Neuronal stem cell (in vitro differentiated cells): Measurements from ENCODE around the gene CCDC201.

Experiments used
- DNase-seq: peaks from one replicate; pipeline ENCODE4 v3.0.0-alpha.2; 2013; ENCODE audit warnings: low spot score
- H2AFZ ChIP-seq: one replicate; pipeline ENCODE4 v1.6.1; 2013; ENCODE audit warnings: mild to moderate bottlenecking, low read length, inconsistent platforms
- H2AK5ac ChIP-seq: 2 replicates; pipeline ENCODE4 v1.6.1; 2013; ENCODE audit warnings: low read depth, mild to moderate bottlenecking, inconsistent platforms, low read length, moderate library complexity, mixed read lengths
- H2BK120ac ChIP-seq: 2 replicates; pipeline ENCODE4 v1.6.1; 2013; ENCODE audit warnings: low read depth, mild to moderate bottlenecking, inconsistent platforms, low read length, moderate library complexity, mixed read lengths
- H2BK12ac ChIP-seq: one replicate; pipeline ENCODE4 v1.6.1; 2013; ENCODE audit warnings: low read length, inconsistent platforms
- H2BK15ac ChIP-seq: 2 replicates; pipeline ENCODE4 v1.6.1; 2013; ENCODE audit warnings: mild to moderate bottlenecking, low read length, inconsistent platforms, mixed read lengths
- H2BK5ac ChIP-seq: one replicate; pipeline ENCODE4 v1.6.1; 2013; ENCODE audit warnings: inconsistent platforms, mild to moderate bottlenecking, low read length, moderate library complexity
- H3K14ac ChIP-seq: one replicate; pipeline ENCODE4 v1.6.1; 2013; ENCODE audit warnings: low read length, inconsistent platforms
- H3K18ac ChIP-seq: 2 replicates; pipeline ENCODE4 v1.6.1; 2013; ENCODE audit warnings: low read length, inconsistent platforms
- H3K23ac ChIP-seq: 2 replicates; pipeline ENCODE4 v1.6.1; 2013; ENCODE audit warnings: low read depth, mild to moderate bottlenecking, mixed read lengths, low read length, inconsistent platforms; ENCODE audit not compliant: poor library complexity
- H3K27ac ChIP-seq: replicated peaks from 3 replicates; pipeline ENCODE4 v1.5.1; 2013; ENCODE audit warnings: low read length, inconsistent platforms
- H3K27me3 ChIP-seq, 3 experiments: 2 replicates each; pipeline ENCODE4 v1.6.1; 2013; ENCODE audit warnings: low read length in 3 of 3, mild to moderate bottlenecking in 2 of 3, inconsistent platforms in 1 of 3, low read depth in 1 of 3, mixed read lengths in 1 of 3, moderate library complexity in 1 of 3; ENCODE audit not compliant: control insufficient read depth in 3 of 3, insufficient read depth in 3 of 3
- H3K36me3 ChIP-seq, 2 donors: replicated peaks in 1 of 2; 2 replicates each; pipeline ENCODE4 v1.6.1; 2013; ENCODE audit warnings: low read length in 2 of 2; ENCODE audit not compliant: control insufficient read depth in 2 of 2, insufficient read depth in 2 of 2
- H3K4ac ChIP-seq: 2 replicates; pipeline ENCODE4 v1.6.1; 2013; ENCODE audit warnings: inconsistent platforms, mild to moderate bottlenecking, low read length, moderate library complexity
- H3K4me1 ChIP-seq, 2 donors: 1 replicate in 1 of 2; 2 replicates in 1 of 2; pipeline ENCODE4 v1.6.1; 2013; ENCODE audit warnings: low read length in 2 of 2, low read depth in 1 of 2; ENCODE audit not compliant: control insufficient read depth in 2 of 2, insufficient read depth in 1 of 2
- H3K4me2 ChIP-seq: one replicate; pipeline ENCODE4 v1.6.1; 2013; ENCODE audit warnings: mild to moderate bottlenecking, low read length, inconsistent platforms; ENCODE audit not compliant: insufficient read depth, poor library complexity, severe bottlenecking
- H3K4me3 ChIP-seq, 2 donors: 2 replicates each; pipeline ENCODE4 v1.5.1; 2013; ENCODE audit warnings: low read length in 2 of 2, mild to moderate bottlenecking in 2 of 2, inconsistent platforms in 1 of 2, moderate library complexity in 1 of 2
- H3K79me1 ChIP-seq: one replicate; pipeline ENCODE4 v1.6.1; 2013; ENCODE audit warnings: low read depth, mild to moderate bottlenecking, inconsistent platforms, low read length, moderate library complexity
- H3K9ac ChIP-seq: one replicate; pipeline ENCODE4 v1.6.1; 2013; ENCODE audit warnings: mild to moderate bottlenecking, low read depth, low read length, inconsistent platforms; ENCODE audit not compliant: poor library complexity
- H3K9me3 ChIP-seq, 2 donors: replicated peaks in 1 of 2; 2 replicates each; pipeline versions ENCODE3 to v1.6.1; 2013; ENCODE audit warnings: low read length in 2 of 2, mild to moderate bottlenecking in 2 of 2, inconsistent platforms in 1 of 2, low read depth in 1 of 2, mixed read lengths in 1 of 2, moderate library complexity in 1 of 2; ENCODE audit not compliant: control insufficient read depth in 2 of 2, insufficient read depth in 1 of 2
- H4K8ac ChIP-seq: one replicate; pipeline ENCODE4 v1.6.1; 2013; ENCODE audit warnings: low read depth, mild to moderate bottlenecking, inconsistent platforms, low read length, moderate library complexity
- H4K91ac ChIP-seq: one replicate; pipeline ENCODE4 v1.6.1; 2013; ENCODE audit warnings: low read length, low read depth, mild to moderate bottlenecking, inconsistent platforms; ENCODE audit not compliant: poor library complexity
- WGBS, 2 donors: extraction: QIAGEN DNeasy Blood & Tissue Kit; methylation state at CpG; one replicate each; pipeline ENCODE4 v1.1.7; 2013; ENCODE audit warnings: missing lambda C conversion rate in 2 of 2, mixed read lengths in 1 of 2; ENCODE audit not compliant: insufficient read length in 2 of 2, insufficient replicate concordance in 1 of 2; ENCODE audit errors: extremely low coverage in 2 of 2; 5-methylcytosine and 5-hydroxymethylcytosine counted together

Gene CCDC201

GRCh38 chr7:45891462-45892402 lies 18.9 kb upstream of the CCDC201 start:
- H2AFZ ChIP-seq, result no peak overlapping the region
- no peaks in the 10 kb centered on the region for H3K79me1 ChIP-seq
- H3K4me1 ChIP-seq, result peaks cover 3 to 6% of the 10 kb centered on the region in 2 donors
- H3K9me3 ChIP-seq, result peaks cover 0 to 2% of the 10 kb centered on the region in 2 donors
- H3K4me2 ChIP-seq, result no peak overlapping the region
- no peak overlapping the region for H4K91ac ChIP-seq
- no peak overlapping the region for H2BK120ac ChIP-seq
- H2BK12ac ChIP-seq, result no peak overlapping the region
- no peak overlapping the region for H3K4ac ChIP-seq
- no CpG with 5 or more reads among the region's 10 CpGs for WGBS, 2 donors
- H3K4me3 ChIP-seq, result no peak overlapping the region
- H3K14ac ChIP-seq, result no peak overlapping the region
- no peaks in the 10 kb centered on the region for H3K36me3 ChIP-seq
- no peak overlapping the region for H4K8ac ChIP-seq
- H3K27me3 ChIP-seq, result peaks cover 0 to 68% (median 33%) of the 10 kb centered on the region in 3 experiments
- no peak for DNase-seq
- no peak overlapping the region for H2BK15ac ChIP-seq
- no peak overlapping the region for H3K18ac ChIP-seq
- H3K9ac ChIP-seq, result no peak overlapping the region
- no peak overlapping the region for H3K27ac ChIP-seq
- no peak overlapping the region for H3K23ac ChIP-seq
- H2AK5ac ChIP-seq, result no peak overlapping the region
- H2BK5ac ChIP-seq, result no peak overlapping the region

- no peak overlapping the region for H3K14ac ChIP-seq
- H3K4me3 ChIP-seq, result no peak overlapping the region
- no peak overlapping the region for H3K27ac ChIP-seq
- H3K27me3 ChIP-seq, result peaks cover 0 to 74% (median 33%) of the 10 kb centered on the region in 3 experiments
- peaks cover 0 to 2% of the 10 kb centered on the region in 2 donors for H3K9me3 ChIP-seq
- H3K9ac ChIP-seq, result no peak overlapping the region
- H3K18ac ChIP-seq, result no peak overlapping the region
- H3K23ac ChIP-seq, result no peak overlapping the region
- no peak overlapping the region for H2AFZ ChIP-seq
- no peak overlapping the region for H3K4me2 ChIP-seq
- H2BK15ac ChIP-seq, result no peak overlapping the region
- H3K4ac ChIP-seq, result no peak overlapping the region
- H4K8ac ChIP-seq, result no peak overlapping the region
- H3K4me1 ChIP-seq, result peaks cover 3 to 6% of the 10 kb centered on the region in 2 donors
- no CpG with 5 or more reads among the region's 6 CpGs for WGBS, 2 donors
- H2BK5ac ChIP-seq, result no peak overlapping the region
- no peaks in the 10 kb centered on the region for H3K36me3 ChIP-seq
- no peak overlapping the region for H2BK120ac ChIP-seq
- no peak overlapping the region for H4K91ac ChIP-seq
- peak; percentile 42 for DNase-seq
- no peak overlapping the region for H2BK12ac ChIP-seq
- H2AK5ac ChIP-seq, result no peak overlapping the region
- H3K79me1 ChIP-seq, result no peaks in the 10 kb centered on the region
These were observed 18.1 kb upstream of the CCDC201 start for GRCh38 chr7:45890902-45891461.

- Histone ChIP-seq H3K9ac (no peak overlapping the region), H3K27ac (no peak overlapping the region), H3K4ac (no peak overlapping the region), H3K27me3 (peaks cover 0 to 80% (median 33%) of the 10 kb centered on the region in 3 experiments), H3K23ac (no peak overlapping the region), H3K18ac (no peak overlapping the region), H3K4me3 (no peak overlapping the region), H3K4me1 (peaks cover 3 to 6% of the 10 kb centered on the region in 2 donors), H3K79me1 (no peaks in the 10 kb centered on the region), H3K4me2 (no peak overlapping the region), H2BK120ac (no peak overlapping the region), H2BK5ac (no peak overlapping the region), H3K36me3 (no peaks in the 10 kb centered on the region), H2BK12ac (no peak overlapping the region), H4K91ac (no peak overlapping the region), H3K9me3 (peaks cover 0 to 2% of the 10 kb centered on the region in 2 donors), H2BK15ac (no peak overlapping the region), H2AFZ (no peak overlapping the region), H4K8ac (no peak overlapping the region), H3K14ac (no peak overlapping the region), H2AK5ac (no peak overlapping the region)
- no peak for DNase-seq
- WGBS, 2 donors, result no CpG with 5 or more reads among the region's 8 CpGs
These were observed 17.4 kb upstream of the CCDC201 start for GRCh38 chr7:45890125-45890901.
